CD4-positive, alpha-beta T cell treated with Interferon gamma for 1 hour (primary cell): ENCODE results near the gene ABCA13.

ENCODE experiments used
- DNase-seq: peaks from one replicate; pipeline ENCODE4 v3.0.0-alpha.2; 2020

ABCA13 gene

GRCh38 chr7:48664241-48664640 lies 493.0 kb downstream of the ABCA13 start:
- no peak for DNase-seq

GRCh38 chr7:48665353-48666135 lies 494.3 kb downstream of the ABCA13 start:
- no peak for DNase-seq

GRCh38 chr7:48667407-48667806 lies 496.1 kb downstream of the ABCA13 start:
- no peak for DNase-seq

GRCh38 chr7:48671656-48672055 lies 500.4 kb downstream of the ABCA13 start:
- DNase-seq = no peak

GRCh38 chr7:48681006-48681405 lies 509.7 kb downstream of the ABCA13 start:
- DNase-seq = no peak

- no peak for DNase-seq
Observed at GRCh38 chr7:48691788-48692187, 520.5 kb downstream of the ABCA13 start.
